KMS-11 (cell line): ENCODE measurements around the gene NOS1AP.

ENCODE experiments used
- H2AFZ ChIP-seq: fragments of 200-600 bp; sonication (generic); 2 replicates; pipeline ENCODE4 v1.6.1; 2016; ENCODE audit warnings: antibody characterized with exemption, mixed run types, low read depth
- H3K27ac ChIP-seq: fragments of 200-600 bp; sonication (generic); 2 replicates; pipeline ENCODE4 v1.6.1; 2016; ENCODE audit warnings: mild to moderate bottlenecking, mixed run types
- H3K27me3 ChIP-seq: fragments of 200-600 bp; sonication (generic); 2 replicates; pipeline ENCODE4 v1.6.1; 2017; ENCODE audit warnings: mild to moderate bottlenecking, low read depth, mixed run types, moderate library complexity; ENCODE audit not compliant: insufficient read depth
- H3K36me3 ChIP-seq: fragments of 200-600 bp; sonication (generic); 2 replicates; pipeline ENCODE4 v1.6.1; 2017; ENCODE audit warnings: mild to moderate bottlenecking, mixed run types; ENCODE audit not compliant: insufficient read depth
- H3K4me1 ChIP-seq: fragments of 200-600 bp; sonication (generic); 2 replicates; pipeline ENCODE4 v1.6.1; 2016; ENCODE audit warnings: mild to moderate bottlenecking, low read depth, mixed run types; ENCODE audit not compliant: poor library complexity, severe bottlenecking
- H3K4me2 ChIP-seq: fragments of 200-600 bp; sonication (generic); 2 replicates; pipeline ENCODE4 v1.7.0; 2016; ENCODE audit warnings: mild to moderate bottlenecking, mixed run types
- H3K4me3 ChIP-seq: fragments of 200-600 bp; sonication (generic); IDR thresholded peaks from 2 replicates; pipeline ENCODE4 v1.6.1; 2017; ENCODE audit warnings: low read depth, low read length, mixed read lengths; ENCODE audit not compliant: insufficient read depth
- H3K79me2 ChIP-seq: fragments of 200-600 bp; sonication (generic); 2 replicates; pipeline ENCODE4 v1.6.1; 2016; ENCODE audit warnings: low read depth, mixed run types; ENCODE audit not compliant: insufficient read depth
- H3K9ac ChIP-seq: fragments of 200-600 bp; sonication (generic); 2 replicates; pipeline ENCODE4 v1.6.1; 2016; ENCODE audit warnings: mild to moderate bottlenecking, mixed run types
- H4K20me1 ChIP-seq: fragments of 200-600 bp; sonication (generic); 2 replicates; pipeline ENCODE4 v1.6.1; 2016; ENCODE audit warnings: mild to moderate bottlenecking, mixed run types; ENCODE audit not compliant: insufficient read depth
- CTCF ChIP-seq: fragments of 200-600 bp; sonication (generic); conservative IDR thresholded peaks from 2 replicates; pipeline ENCODE4 v1.6.1; 2017; ENCODE audit warnings: low read depth, mild to moderate bottlenecking, antibody characterized with exemption, low read length, moderate library complexity, mixed read lengths

Gene NOS1AP

DNA sequence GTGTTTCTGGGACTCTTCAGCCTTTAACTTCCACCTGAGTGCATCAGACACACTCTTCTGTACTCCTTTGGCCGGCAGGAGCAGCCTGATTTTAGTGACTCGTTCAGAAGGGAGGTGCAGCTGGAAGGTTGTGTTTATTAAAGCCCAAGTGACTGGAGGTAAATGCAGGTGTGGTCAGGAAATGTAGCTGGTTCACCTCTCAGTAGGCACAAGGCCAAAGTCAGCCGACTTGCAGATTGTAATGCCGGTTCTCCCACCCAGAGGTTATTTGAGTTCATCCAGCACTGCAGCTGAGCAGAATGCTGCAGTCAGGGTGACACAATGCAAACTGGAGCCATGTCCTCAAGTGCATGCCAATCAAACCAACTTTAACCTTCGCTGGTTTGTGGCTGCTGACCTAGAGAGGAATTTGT, 215.7 kb downstream of the NOS1AP start:
- no peaks in the 10 kb centered on the region for H3K27me3 ChIP-seq
- H3K36me3 ChIP-seq, result no peaks in the 10 kb centered on the region
- no peaks in the 10 kb centered on the region for H3K79me2 ChIP-seq
- peak overlapping the region; percentile 3; the same call in 1 of the 2 replicates for H2AFZ ChIP-seq
- TF ChIP-seq CTCF, result no peak
- peak overlapping the region; percentile 36 for H3K4me2 ChIP-seq
- no peak overlapping the region for H3K9ac ChIP-seq
- peaks cover 36% of the 10 kb centered on the region for H3K4me1 ChIP-seq
- no peak overlapping the region for H3K4me3 ChIP-seq
- no peaks in the 10 kb centered on the region for H4K20me1 ChIP-seq
- H3K27ac ChIP-seq, result peak overlapping the region; percentile 6; the same call in 1 of the 2 replicates

DNA sequence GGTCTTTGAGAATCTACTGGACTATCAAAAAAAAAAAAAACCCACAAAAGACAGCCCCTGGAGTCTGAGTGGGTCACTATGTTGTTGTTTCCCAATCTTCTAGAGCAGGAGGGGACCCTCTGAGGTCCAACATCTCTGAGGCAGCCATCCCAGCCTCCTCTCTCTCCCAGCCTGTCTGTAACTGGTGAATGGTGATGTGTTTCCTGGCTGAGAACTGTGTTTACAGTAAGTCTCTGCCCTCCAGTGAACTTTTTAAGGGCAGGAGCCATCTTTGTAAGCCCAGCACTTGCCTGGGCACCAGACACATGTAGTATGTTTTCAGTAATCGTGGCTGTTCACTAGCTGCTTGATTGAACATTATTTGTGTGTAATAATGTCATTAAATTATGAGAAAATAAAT, 221.5 kb downstream of the NOS1AP start:
- Histone ChIP-seq H3K4me2 (no peak overlapping the region), H3K27me3 (no peaks in the 10 kb centered on the region), H2AFZ (no peak overlapping the region), H3K9ac (no peak overlapping the region), H4K20me1 (no peaks in the 10 kb centered on the region), H3K27ac (no peak overlapping the region), H3K4me3 (no peak overlapping the region), H3K4me1 (peaks cover 4% of the 10 kb centered on the region), H3K36me3 (no peaks in the 10 kb centered on the region), H3K79me2 (no peaks in the 10 kb centered on the region)
- no peak for TF ChIP-seq CTCF

GRCh38 chr1:162292422-162292849, 222.9 kb downstream of the NOS1AP start:
- Histone ChIP-seq H3K4me1 (no peaks in the 10 kb centered on the region), H3K4me2 (no peak overlapping the region), H3K4me3 (no peak overlapping the region), H3K79me2 (no peaks in the 10 kb centered on the region), H2AFZ (no peak overlapping the region), H3K27ac (no peak overlapping the region), H3K9ac (no peak overlapping the region), H3K27me3 (no peaks in the 10 kb centered on the region), H3K36me3 (no peaks in the 10 kb centered on the region), H4K20me1 (no peaks in the 10 kb centered on the region)
- no peak for TF ChIP-seq CTCF

- no peaks in the 10 kb centered on the region for H3K79me2 ChIP-seq
- no peaks in the 10 kb centered on the region for H4K20me1 ChIP-seq
- H3K4me3 ChIP-seq, result no peak overlapping the region
- H2AFZ ChIP-seq, result no peak overlapping the region
- no peaks in the 10 kb centered on the region for H3K36me3 ChIP-seq
- H3K9ac ChIP-seq, result no peak overlapping the region
- TF ChIP-seq CTCF, result no peak
- no peaks in the 10 kb centered on the region for H3K27me3 ChIP-seq
- H3K27ac ChIP-seq, result no peak overlapping the region
- no peaks in the 10 kb centered on the region for H3K4me1 ChIP-seq
- no peak overlapping the region for H3K4me2 ChIP-seq
Observed at GRCh38 chr1:162293073-162293692, 223.7 kb downstream of the NOS1AP start.
